Measurements from ENCODE around the gene POU2F3. TPM values are rescaled to one million over a fixed set of nuclear protein-coding genes. Genes with fewer than 3 reads are reported as not detected.

Gene POU2F3
- total and polyA plus RNA-seq, 2 of the 4 experiments (the other 2 are of a cell fraction): under 0.01 to 0.09 TPM

GRCh38 chr11:120258661-120259060 lies 18.7 kb downstream of the POU2F3 start:
- WGBS, 2 experiments (ENCODE audit: extremely low coverage in 2 of 2, insufficient read length in 1 of 2): 100% methylated on average over 1 of the region's 3 CpGs; no CpG with 5 or more reads in 1 of the 2 experiments
- ChIA-PET CTCF (no interaction called here), POLR2A (ENCODE audit: unreplicated experiment) (interaction anchor here (0.5 kb wide), 1 partner anchor 1809 kb away, joined by 3 read pairs; no protein-coding TSS in a partner anchor)
- H2BK120ac ChIP-seq (ENCODE audit: low read depth, low read length): no peak overlapping the region
- peaks cover 70% of the 10 kb centered on the region for H3K27me3 ChIP-seq (ENCODE audit: control insufficient read depth, insufficient read depth, low read length)
- H3K23ac ChIP-seq (ENCODE audit: low read depth, low read length): no peak overlapping the region
- H3K14ac ChIP-seq (replicated peaks; ENCODE audit: low read depth, low read length): no peak overlapping the region
- no peaks in the 10 kb centered on the region for H3K36me3 ChIP-seq (ENCODE audit: control insufficient read depth, insufficient read depth, low read length)
- intact Hi-C loops (cut with micrococcal nuclease) (no loop called here), in situ Hi-C loops (cut with MboI; ENCODE audit: low sequenced_read_pairs) (no loop called here), dilution Hi-C loops (cut with HindIII; ENCODE audit: low sequenced_read_pairs, unreplicated experiment) (no loop called here)
- DNase-seq (no peak), ATAC-seq (ENCODE audit: low read depth) (no peak)
- no peak overlapping the region for H2AFZ ChIP-seq (replicated peaks; ENCODE audit: low read length, poor library complexity)
- no peak overlapping the region for H3K27ac ChIP-seq (ENCODE audit: insufficient read depth, low read length)
- H4K20me1 ChIP-seq (ENCODE audit: insufficient read depth, low read length): no peaks in the 10 kb centered on the region
- no peak overlapping the region for H4K8ac ChIP-seq (ENCODE audit: low read depth in 2 of 2, low read length in 2 of 2)
- H3K79me1 ChIP-seq (ENCODE audit: low read depth in 1 of 2, low read length in 2 of 2): no peaks in the 10 kb centered on the region
- H2BK20ac ChIP-seq (ENCODE audit: low read depth, low read length): no peak overlapping the region
- no peak overlapping the region for H3K4me3 ChIP-seq (ENCODE audit: insufficient read depth, low read depth, low read length)
- BruUV-seq (replicated peaks): no TSS peak
- H4K5ac ChIP-seq (ENCODE audit: low read depth, low read length): no peak overlapping the region
- H2BK5ac ChIP-seq (ENCODE audit: low read depth, low read length, poor library complexity, severe bottlenecking): no peak overlapping the region
- no peaks in the 10 kb centered on the region for H3K9me1 ChIP-seq (ENCODE audit: insufficient read depth, low read length)
- H3K4me2 ChIP-seq (ENCODE audit: low read depth, low read length): no peak overlapping the region
- no peaks in the 10 kb centered on the region for H3K4me1 ChIP-seq (ENCODE audit: control insufficient read depth, insufficient read depth, low read length)
- no peak overlapping the region for H2AK9ac ChIP-seq (replicated peaks; ENCODE audit: low read depth, low read length, poor library complexity)
- no peak overlapping the region for H4K91ac ChIP-seq (ENCODE audit: insufficient read depth, low read depth, low read length)
- no peak for TF ChIP-seq MAZ (IDR thresholded peaks at IDR 0.05; ENCODE audit: borderline replicate concordance, low read depth, low read length)
- TF ChIP-seq MAFK (IDR thresholded peaks at IDR 0.05; ENCODE audit: low read depth, low read length): no peak
- TF ChIP-seq FOS (IDR thresholded peaks at IDR 0.05; ENCODE audit: low read depth, low read length): no peak
- TF ChIP-seq RFX5 (IDR thresholded peaks at IDR 0.05; ENCODE audit: low read depth, low read length): no peak
- no peak for TF ChIP-seq CEBPB (IDR thresholded peaks at IDR 0.05; ENCODE audit: low read depth, low read length)
- no peak for TF ChIP-seq SMC3 (IDR thresholded peaks at IDR 0.05; ENCODE audit: low read depth, low read length)
- no peak for TF ChIP-seq RCOR1 (IDR thresholded peaks at IDR 0.05; ENCODE audit: insufficient replicate concordance, low read length)
- TF ChIP-seq NFE2L2 (IDR thresholded peaks at IDR 0.05; ENCODE audit: low read depth, low read length): no peak
- no peak for TF ChIP-seq POLR2A (IDR thresholded peaks at IDR 0.05; ENCODE audit: low read depth, low read length)
- TF ChIP-seq, protein P1, sequence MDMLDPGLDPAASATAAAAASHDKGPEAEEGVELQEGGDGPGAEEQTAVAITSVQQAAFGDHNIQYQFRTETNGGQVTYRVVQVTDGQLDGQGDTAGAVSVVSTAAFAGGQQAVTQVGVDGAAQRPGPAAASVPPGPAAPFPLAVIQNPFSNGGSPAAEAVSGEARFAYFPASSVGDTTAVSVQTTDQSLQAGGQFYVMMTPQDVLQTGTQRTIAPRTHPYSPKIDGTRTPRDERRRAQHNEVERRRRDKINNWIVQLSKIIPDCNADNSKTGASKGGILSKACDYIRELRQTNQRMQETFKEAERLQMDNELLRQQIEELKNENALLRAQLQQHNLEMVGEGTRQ (IDR thresholded peaks at IDR 0.05; ENCODE audit: low read depth, low read length): no peak
- TF ChIP-seq CHD1 (IDR thresholded peaks at IDR 0.05; ENCODE audit: low read depth, low read length): no peak
- H2AK5ac ChIP-seq (ENCODE audit: low read depth, low read length): no peak overlapping the region
- H3K56ac ChIP-seq (ENCODE audit: extremely low read depth, insufficient read depth, low read length): no peak overlapping the region
- no peak overlapping the region for H2BK15ac ChIP-seq (ENCODE audit: low read depth, low read length)
- H3K4ac ChIP-seq (ENCODE audit: low read depth, low read length): no peak overlapping the region
- no peak overlapping the region for H3K18ac ChIP-seq (ENCODE audit: low read depth, low read length)
- H3K9me3 ChIP-seq (ENCODE audit: control insufficient read depth, insufficient read depth, low read length): no peaks in the 10 kb centered on the region
- H3K9ac ChIP-seq (ENCODE audit: low read depth, low read length): no peak overlapping the region
